ENCODE data around the gene CLSTN2. TPM values are rescaled to one million over a fixed set of nuclear protein-coding genes. Genes with fewer than 3 reads are reported as not detected.

The CLSTN2 gene
- total and polyA plus RNA-seq, 10 donors, result 0.02 to 0.22 (median 0.13) TPM; not detected in 1

GRCh38 chr3:140250945-140251344 lies 316.0 kb downstream of the CLSTN2 start:
- Histone ChIP-seq H3K4me1 (no peaks in the 10 kb centered on the region), H3K36me3 (no peaks in the 10 kb centered on the region), H3K27ac (no peak overlapping the region), H3K4me3 (no peak overlapping the region), H3K27me3 (replicated peaks in 1 of 7) (no peaks in the 10 kb centered on the region), H3K9me3 (no peaks in the 10 kb centered on the region)
- 91 to 97% (median 91%) methylated on average over 4 of the region's 4 CpGs for WGBS, 5 donors
- DNase-seq, result no peak
- TF ChIP-seq POLR2A (IDR thresholded peaks at IDR 0.05) (no peak), POLR2AphosphoS5 (IDR thresholded peaks at IDR 0.05) (no peak), CTCF (IDR thresholded peaks at IDR 0.05 in 8 of 11, conservative IDR thresholded peaks at IDR 0.05 in 3 of 11) (no peak)
- intact Hi-C loops (cut with DNase I; ENCODE audit: low total_unique reads), result no loop called here

DNA sequence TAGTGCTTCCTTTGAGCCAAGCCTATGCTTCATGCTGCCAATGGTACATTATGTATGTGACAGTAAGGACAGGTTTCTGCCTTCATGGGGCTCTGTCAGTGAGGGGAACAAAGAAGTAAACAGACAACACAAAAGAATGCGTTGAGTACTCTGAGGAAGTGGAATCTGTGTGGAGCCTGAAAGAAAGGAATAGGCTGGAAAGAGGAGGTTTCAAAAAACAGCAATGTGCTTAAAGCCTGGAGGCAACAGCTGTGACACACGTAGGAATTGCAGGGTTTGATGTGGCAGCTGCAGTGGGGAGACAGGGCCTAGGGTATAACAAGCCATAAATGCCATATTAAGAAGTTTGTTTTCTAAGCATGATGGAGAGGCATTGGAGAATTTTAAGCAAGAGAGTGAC lies 316.7 kb downstream of the CLSTN2 start:
- TF ChIP-seq CTCF (IDR thresholded peaks at IDR 0.05 in 8 of 11, conservative IDR thresholded peaks at IDR 0.05 in 3 of 11), result no peak
- no peak for TF ChIP-seq POLR2AphosphoS5 (IDR thresholded peaks at IDR 0.05)
- no peak for TF ChIP-seq POLR2A (IDR thresholded peaks at IDR 0.05)
- no peak for DNase-seq
- Histone ChIP-seq H3K9me3 (no peaks in the 10 kb centered on the region), H3K27me3 (replicated peaks in 1 of 7) (no peaks in the 10 kb centered on the region), H3K4me3 (no peak overlapping the region), H3K36me3 (no peaks in the 10 kb centered on the region), H3K27ac (no peak overlapping the region), H3K4me1 (no peaks in the 10 kb centered on the region)
- 24 to 39% (median 29%) methylated on average over 2 of the region's 2 CpGs for WGBS, 5 donors
- intact Hi-C loops (cut with DNase I; ENCODE audit: low total_unique reads), result no loop called here

DNA sequence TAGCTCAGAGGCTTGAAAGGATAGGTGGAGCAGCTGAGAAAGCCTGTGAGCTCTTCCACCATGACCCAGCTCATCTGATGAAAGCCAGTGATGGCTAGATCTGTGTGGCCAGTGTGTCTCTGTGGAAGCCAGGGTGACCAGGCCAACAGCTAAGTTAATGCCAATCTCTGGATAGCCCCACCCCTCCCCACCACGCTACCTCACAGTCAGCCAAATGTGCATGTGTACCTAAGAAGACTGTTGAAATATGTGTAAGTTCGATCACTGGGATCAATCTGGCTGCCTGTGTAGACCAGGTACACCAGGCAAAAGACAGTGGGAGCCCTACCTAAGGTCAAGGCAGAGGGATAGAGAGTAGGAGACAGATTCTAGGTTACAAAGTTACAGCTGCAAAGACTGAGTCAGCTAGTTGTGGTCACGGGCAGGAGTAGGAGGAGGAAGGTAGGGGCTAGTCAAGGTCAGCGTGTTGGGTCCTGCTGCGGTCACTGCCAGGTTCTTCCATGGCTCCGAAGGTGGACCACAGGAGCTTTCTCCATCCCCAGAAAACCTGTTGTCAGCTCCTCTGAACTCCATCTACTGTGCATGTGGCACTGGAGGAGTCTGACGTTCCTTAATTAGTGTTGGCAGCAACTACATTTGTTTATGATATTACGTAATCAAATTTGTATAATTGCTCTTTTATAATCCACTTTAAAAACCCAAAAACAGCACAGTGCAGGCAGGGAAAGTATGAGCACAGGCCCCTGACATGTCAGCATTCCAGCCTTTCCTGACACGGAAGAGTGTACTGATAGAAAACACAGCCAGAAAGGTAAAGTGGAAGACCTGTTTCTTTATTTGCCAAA lies 318.0 kb downstream of the CLSTN2 start:
- intact Hi-C loops (cut with DNase I; ENCODE audit: low total_unique reads), result no loop called here
- H3K4me1 ChIP-seq, result no peaks in the 10 kb centered on the region
- no peaks in the 10 kb centered on the region for H3K9me3 ChIP-seq
- no peak for DNase-seq
- H3K4me3 ChIP-seq, result no peak overlapping the region
- no peak overlapping the region for H3K27ac ChIP-seq
- no peaks in the 10 kb centered on the region for H3K27me3 ChIP-seq (replicated peaks in 1 of 7)
- WGBS, 5 donors, result 79 to 86% (median 86%) methylated on average over 9 of the region's 9 CpGs
- no peaks in the 10 kb centered on the region for H3K36me3 ChIP-seq
- TF ChIP-seq POLR2A (IDR thresholded peaks at IDR 0.05) (no peak), POLR2AphosphoS5 (IDR thresholded peaks at IDR 0.05) (no peak), CTCF (IDR thresholded peaks at IDR 0.05 in 8 of 11, conservative IDR thresholded peaks at IDR 0.05 in 3 of 11) (no peak)

DNA sequence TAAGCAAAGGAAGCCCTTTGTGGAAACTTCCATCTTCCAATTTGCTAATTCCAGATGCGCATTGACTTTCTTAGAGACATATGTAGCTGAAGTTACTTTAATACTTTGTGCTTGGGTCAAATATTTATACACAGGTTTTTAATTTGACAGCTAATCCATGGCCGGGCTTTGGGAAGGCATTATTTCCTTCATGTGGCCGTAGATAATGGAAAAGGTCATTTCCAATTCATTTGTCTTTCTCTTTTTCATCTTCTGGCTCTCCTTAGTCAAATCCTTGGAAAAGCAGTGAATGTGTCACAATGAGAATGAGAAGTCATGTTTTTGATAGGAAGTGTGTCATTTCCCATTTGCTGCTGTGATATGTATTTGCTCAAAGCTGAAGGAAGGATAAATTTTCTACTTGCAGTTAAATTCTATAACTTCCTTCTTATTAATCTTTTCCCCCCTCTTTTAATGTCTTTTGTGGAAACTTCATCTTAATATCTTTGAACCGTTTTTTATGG lies 323.3 kb downstream of the CLSTN2 start:
- WGBS, 5 donors, result 54 to 75% (median 62%) methylated on average over 4 of the region's 4 CpGs

More for the DNA sequence above, 323.3 kb downstream of the CLSTN2 start:
- no peaks in the 10 kb centered on the region for H3K4me1 ChIP-seq
- no peak overlapping the region for H3K4me3 ChIP-seq
- no peaks in the 10 kb centered on the region for H3K36me3 ChIP-seq
- intact Hi-C loops (cut with DNase I; ENCODE audit: low total_unique reads), result no loop called here
- no peaks in the 10 kb centered on the region for H3K9me3 ChIP-seq
- no peak for TF ChIP-seq POLR2AphosphoS5 (IDR thresholded peaks at IDR 0.05)
- no peak for TF ChIP-seq POLR2A (IDR thresholded peaks at IDR 0.05)
- TF ChIP-seq CTCF (IDR thresholded peaks at IDR 0.05 in 8 of 11, conservative IDR thresholded peaks at IDR 0.05 in 3 of 11), result no peak
- H3K27ac ChIP-seq, result no peak overlapping the region
- no peak for DNase-seq
- H3K27me3 ChIP-seq (replicated peaks in 1 of 7), result no peaks in the 10 kb centered on the region
